HepG2 (cell line): ENCODE results near the gene ZMYM3. TPM values are rescaled to one million over a fixed set of nuclear protein-coding genes. Genes with fewer than 3 reads are reported as not detected.

Experiments used
- GABPA ChIP-seq, 2 experiments: IDR thresholded peaks; 2 replicates each; pipeline ENCODE4 v1.6.1; 2011 to 2016; ENCODE audit warnings: low read depth in 2 of 2, low read length in 1 of 2, missing biosample characterization in 1 of 2, missing genetic modification characterization in 1 of 2
- GATAD1 ChIP-seq: IDR thresholded peaks from 2 replicates; pipeline ENCODE4 v1.6.1; 2016; ENCODE audit warnings: missing genetic modification reagents, missing compliant biosample characterization
- KIAA2018 ChIP-seq: sonication (generic); formaldehyde crosslinking; IDR thresholded peaks from 2 replicates; pipeline ENCODE4 v1.5.0; 2020; ENCODE audit warnings: mild to moderate bottlenecking, missing genetic modification reagents, borderline replicate concordance
- MTF2 ChIP-seq: sonication (generic); formaldehyde crosslinking; IDR thresholded peaks from 2 replicates; pipeline ENCODE4 v1.5.0; 2020; ENCODE audit warnings: missing genetic modification reagents, borderline replicate concordance
- NFE2L1 ChIP-seq: sonication (generic); formaldehyde crosslinking; IDR thresholded peaks from 2 replicates; pipeline ENCODE4 v1.4.0; 2020; ENCODE audit warnings: missing genetic modification reagents, mild to moderate bottlenecking, borderline replicate concordance
- NFE2L2 ChIP-seq: fragments of 150-350 bp; IDR thresholded peaks from 2 replicates; pipeline ENCODE4 v1.6.1; 2014; ENCODE audit warnings: low read length
- NFRKB ChIP-seq: fragments of 450-650 bp; IDR thresholded peaks from 2 replicates; pipeline ENCODE4 v1.6.1; 2017
- NR0B2 ChIP-seq: sonication (generic); formaldehyde crosslinking; IDR thresholded peaks from 2 replicates; pipeline ENCODE4 v1.4.0; 2020; ENCODE audit warnings: mild to moderate bottlenecking, missing genetic modification reagents
- THAP8 ChIP-seq: sonication (generic); formaldehyde crosslinking; IDR thresholded peaks from 2 replicates; pipeline ENCODE4 v1.5.1; 2020; ENCODE audit warnings: missing genetic modification reagents, mild to moderate bottlenecking, borderline replicate concordance
- ZKSCAN1 ChIP-seq: fragments of 150-350 bp; IDR thresholded peaks from 2 replicates; pipeline ENCODE4 v1.6.1; 2014; ENCODE audit warnings: low read length
- ZNF335 ChIP-seq: sonication (generic); formaldehyde crosslinking; IDR thresholded peaks from 2 replicates; pipeline ENCODE4 v1.4.0; 2020; ENCODE audit warnings: missing genetic modification reagents
- ZNF512 ChIP-seq: sonication (generic); formaldehyde crosslinking; IDR thresholded peaks from 2 replicates; pipeline ENCODE4 v1.4.0; 2020; ENCODE audit warnings: mild to moderate bottlenecking, missing genetic modification reagents
- ZNF546 ChIP-seq: sonication (generic); formaldehyde crosslinking; conservative IDR thresholded peaks from 2 replicates; pipeline ENCODE4 v1.8.1; 2023; ENCODE audit warnings: mild to moderate bottlenecking, missing genetic modification reagents
- ZNF556 ChIP-seq: sonication (generic); formaldehyde crosslinking; IDR thresholded peaks from 2 replicates; pipeline ENCODE4 v1.4.0; 2020; ENCODE audit warnings: mild to moderate bottlenecking, missing genetic modification reagents, borderline replicate concordance
- ZNF710 ChIP-seq: sonication (generic); formaldehyde crosslinking; IDR thresholded peaks from 2 replicates; pipeline ENCODE4 v1.5.0; 2020; ENCODE audit warnings: mild to moderate bottlenecking, missing genetic modification reagents, borderline replicate concordance
- ZNF740 ChIP-seq: sonication (generic); formaldehyde crosslinking; IDR thresholded peaks from 2 replicates; pipeline ENCODE4 v1.4.0; 2020; ENCODE audit warnings: missing genetic modification reagents
- polyA plus RNA-seq, 8 experiments: library from polyadenylated mRNA; depleted of rRNA in 3 of 8; stranded (reverse) in 7 of 8; unstranded in 1 of 8; fragments of >200 nt; fragmentation: Illumina TruSeq in 4 of 8; extraction: Trizol in 4 of 8; gene quantifications; 2 replicates each; pipeline versions ENCODE4 v1.2.1 to v1.2.3, GENCODE V29; 2011 to 2016; ENCODE audit warnings: low read depth in 4 of 8, missing spikeins in 1 of 8, mixed read lengths in 1 of 8; ENCODE audit not compliant: insufficient read depth in 1 of 8
- total RNA-seq, 5 experiments: library from RNA; depleted of rRNA; stranded (reverse); fragments of >200 nt; fragmentation: Illumina TruSeq; extraction: Trizol; gene quantifications; 2 replicates each; pipeline ENCODE4 v1.2.3, GENCODE V29; 2016; ENCODE audit warnings: low read depth in 1 of 5

ZMYM3 gene
- total and polyA plus RNA-seq, 2 of the 13 experiments (the other 11 are each of a cell fraction or from before 2014, with no cell fraction given): 26.4 to 35.4 TPM

- TF ChIP-seq KIAA2018 (CRISPR knock-in tag) (no peak), NFE2L1 (CRISPR knock-in tag) (no peak), ZNF740 (no peak), ZNF512 (CRISPR knock-in tag) (no peak), ZNF335 (CRISPR knock-in tag) (no peak), NR0B2 (no peak), NFE2L2 (no peak), MTF2 (CRISPR knock-in tag) (no peak), NFRKB (no peak), GABPA (IDR thresholded peaks at IDR 0.05; ENCODE audit: low read depth, low read length) (no peak), GABPA (CRISPR knock-in tag; IDR thresholded peaks at IDR 0.05; ENCODE audit: low read depth) (peak; percentile 40), THAP8 (CRISPR knock-in tag) (no peak), ZKSCAN1 (no peak; the same call in 1 of the 2 replicates), ZNF710 (CRISPR knock-in tag) (0 out of 2 replicates have a peak, but pooled peaks have one; percentile 46), ZNF546 (CRISPR knock-in tag) (no peak), ZNF556 (no peak), GATAD1 (CRISPR knock-in tag) (no peak)
These were observed 25.8 kb downstream of the ZMYM3 start (continued) for GRCh38 chrX:71228063-71228642.
